Neural progenitor cell (in vitro differentiated cells): ENCODE results near the gene IL33. TPM values are rescaled to one million over a fixed set of nuclear protein-coding genes. Genes with fewer than 3 reads are reported as not detected.
A peak's percentile ranks its signal among the peaks of the same experiment; 100 is the strongest.
"Not testable (repeated sequence)": the region's sequence is repeated elsewhere in the genome, so short reads cannot be mapped to it uniquely, and the experiment has no call there.

Source experiments
- DNase-seq: peaks from one replicate; pipeline ENCODE4 v3.0.0-alpha.2; 2016; ENCODE audit warnings: low spot score
- H2AFZ ChIP-seq: fragments of 200-600 bp; sonication (generic); replicated peaks from 2 replicates; pipeline ENCODE4 v1.6.1; 2016; ENCODE audit warnings: antibody characterized with exemption
- H3F3A ChIP-seq: fragments of 200-600 bp; sonication (generic); 2 replicates; pipeline ENCODE4 v1.6.1; 2016; ENCODE audit warnings: antibody characterized with exemption, low read depth
- H3K27ac ChIP-seq: fragments of 200-600 bp; sonication (generic); 2 replicates; pipeline ENCODE4 v1.5.1; 2016; ENCODE audit warnings: mild to moderate bottlenecking
- H3K27me3 ChIP-seq: fragments of 200-600 bp; sonication (generic); 2 replicates; pipeline ENCODE4 v1.6.1; 2016; ENCODE audit warnings: mild to moderate bottlenecking, moderate library complexity
- H3K36me3 ChIP-seq: fragments of 200-600 bp; sonication (generic); 2 replicates; pipeline ENCODE4 v1.5.1; 2016
- H3K4me1 ChIP-seq: fragments of 200-600 bp; sonication (generic); 2 replicates; pipeline ENCODE4 v1.6.1; 2016; ENCODE audit warnings: mixed run types
- H3K4me2 ChIP-seq: fragments of 200-600 bp; sonication (generic); 2 replicates; pipeline ENCODE4 v1.6.1; 2016
- H3K4me3 ChIP-seq: fragments of 200-600 bp; sonication (generic); 2 replicates; pipeline ENCODE4 v1.5.1; 2016
- H3K79me2 ChIP-seq: fragments of 200-600 bp; sonication (generic); 2 replicates; pipeline ENCODE4 v1.6.1; 2016; ENCODE audit warnings: low read depth
- H3K9ac ChIP-seq: fragments of 200-600 bp; sonication (generic); 2 replicates; pipeline ENCODE4 v1.6.1; 2016
- H3K9me3 ChIP-seq: fragments of 200-600 bp; sonication (generic); 2 replicates; pipeline ENCODE4 v1.5.1; 2016; ENCODE audit warnings: low read depth
- H4K20me1 ChIP-seq: fragments of 200-600 bp; sonication (generic); 2 replicates; pipeline ENCODE4 v1.6.1; 2016; ENCODE audit warnings: low read depth
- H3K27ac Mint-ChIP-seq: 3 replicates; pipeline ENCODE4 v1.8.0; 2021; ENCODE audit warnings: mixed read lengths
- H3K27me3 Mint-ChIP-seq: 2 replicates; pipeline ENCODE4 v1.8.0; 2022; ENCODE audit warnings: low read depth, mild to moderate bottlenecking, inconsistent platforms, moderate library complexity, mixed read lengths; ENCODE audit not compliant: insufficient read depth
- H3K36me3 Mint-ChIP-seq: 3 replicates; pipeline ENCODE4 v1.8.0; 2021; ENCODE audit warnings: mixed read lengths
- H3K4me1 Mint-ChIP-seq: 3 replicates; pipeline ENCODE4 v1.8.0; 2021; ENCODE audit warnings: mixed read lengths
- H3K4me3 Mint-ChIP-seq: 3 replicates; pipeline ENCODE4 v1.8.0; 2021; ENCODE audit warnings: mild to moderate bottlenecking, moderate library complexity, mixed read lengths
- H3K9me3 Mint-ChIP-seq: 3 replicates; pipeline ENCODE4 v1.8.0; 2020; ENCODE audit warnings: mixed read lengths
- CTCF ChIP-seq: fragments of 200-600 bp; sonication (generic); IDR thresholded peaks from 2 replicates; pipeline ENCODE4 v1.5.1; 2017; ENCODE audit warnings: antibody characterized with exemption, mild to moderate bottlenecking
- EZH2 ChIP-seq: fragments of 200-600 bp; sonication (generic); IDR thresholded peaks from 2 replicates; pipeline ENCODE4 v1.6.1; 2017; ENCODE audit warnings: antibody characterized with exemption, mild to moderate bottlenecking, moderate library complexity
- EZH2phosphoT487 ChIP-seq: fragments of 200-600 bp; sonication (generic); IDR thresholded peaks from 2 replicates; pipeline ENCODE4 v1.6.1; 2017; ENCODE audit warnings: antibody characterized with exemption
- total RNA-seq: library from RNA; depleted of rRNA; stranded (reverse); fragments of >200 nt; gene quantifications from 2 replicates; pipeline ENCODE4 v1.2.3, GENCODE V29; 2015; ENCODE audit warnings: low replicate concordance

The IL33 gene
- total RNA-seq = not detected in 2 replicates

- H3K9ac ChIP-seq = no peak within 1 kb of the TSS
- no peak within 1 kb of the TSS for H3K27ac ChIP-seq
- peaks cover 3% of the 10 kb centered on the region for H3K9me3 Mint-ChIP-seq
- DNase-seq = no peak
- H4K20me1 ChIP-seq = no peaks in the 10 kb centered on the region
- H3F3A ChIP-seq = no peaks in the 10 kb centered on the region
- peaks cover 3% of the 10 kb centered on the region for H3K4me1 ChIP-seq
- H3K9me3 ChIP-seq = peaks cover 2% of the 10 kb centered on the region
- H3K4me3 ChIP-seq = no peak within 1 kb of the TSS
- no peak within 1 kb of the TSS for H2AFZ ChIP-seq
- TF ChIP-seq CTCF = no peak
- TF ChIP-seq EZH2 = no peak
- no peak for TF ChIP-seq EZH2phosphoT487
- no peak within 1 kb of the TSS for H3K27ac Mint-ChIP-seq
- no peaks in the 10 kb centered on the region for H3K36me3 ChIP-seq
- H3K79me2 ChIP-seq = no peaks in the 10 kb centered on the region
- no peak within 1 kb of the TSS for H3K4me2 ChIP-seq
- H3K36me3 Mint-ChIP-seq = no peaks in the 10 kb centered on the region
- H3K27me3 ChIP-seq = no peaks in the 10 kb centered on the region
- H3K4me1 Mint-ChIP-seq = peaks cover 3% of the 10 kb centered on the region
- H3K27me3 Mint-ChIP-seq = no peaks in the 10 kb centered on the region
- no peak within 1 kb of the TSS for H3K4me3 Mint-ChIP-seq
These were observed at the start of gene IL33 for GRCh38 chr9:6215562-6215961. Gene IL33, plus strand, starts transcription at chr9:6215807. Its CDS starts 25,888 bp downstream, at chr9:6241695.

GRCh38 chr9:6171667-6172066 is 43.9 kb upstream of the IL33 start:
- Histone ChIP-seq H3K9me3 (peaks cover 21% of the 10 kb centered on the region), H3K4me1 (no peaks in the 10 kb centered on the region), H3K9ac (no peak overlapping the region), H3F3A (no peaks in the 10 kb centered on the region), H3K27ac (no peak overlapping the region), H2AFZ (peak overlapping the region; percentile 51), H3K79me2 (no peaks in the 10 kb centered on the region), H3K36me3 (peaks cover 6% of the 10 kb centered on the region), H3K27me3 (no peaks in the 10 kb centered on the region), H4K20me1 (no peaks in the 10 kb centered on the region), H3K4me2 (no peak overlapping the region), H3K4me3 (no peak overlapping the region)
- no peak overlapping the region for H3K4me3 Mint-ChIP-seq
- H3K9me3 Mint-ChIP-seq = peaks cover 13% of the 10 kb centered on the region
- no peaks in the 10 kb centered on the region for H3K4me1 Mint-ChIP-seq
- H3K27ac Mint-ChIP-seq = no peak overlapping the region
- no peak for DNase-seq
- no peak for TF ChIP-seq EZH2phosphoT487
- TF ChIP-seq CTCF = no peak
- no peak for TF ChIP-seq EZH2
- no peaks in the 10 kb centered on the region for H3K36me3 Mint-ChIP-seq
- H3K27me3 Mint-ChIP-seq = peaks cover 4% of the 10 kb centered on the region

GRCh38 chr9:6173914-6174313 is 41.7 kb upstream of the IL33 start:
- Histone ChIP-seq H4K20me1 (no peaks in the 10 kb centered on the region), H3K4me2 (no peak overlapping the region), H3K4me1 (no peaks in the 10 kb centered on the region), H3F3A (no peaks in the 10 kb centered on the region), H2AFZ (no peak overlapping the region), H3K79me2 (no peaks in the 10 kb centered on the region), H3K36me3 (peaks cover 6% of the 10 kb centered on the region), H3K9ac (no peak overlapping the region), H3K9me3 (peaks cover 21% of the 10 kb centered on the region), H3K4me3 (no peak overlapping the region), H3K27me3 (no peaks in the 10 kb centered on the region), H3K27ac (no peak overlapping the region)
- DNase-seq = no peak
- Mint-ChIP-seq H3K27me3 (peaks cover 2% of the 10 kb centered on the region), H3K4me1 (no peaks in the 10 kb centered on the region), H3K36me3 (no peaks in the 10 kb centered on the region), H3K27ac (no peak overlapping the region), H3K9me3 (peaks cover 13% of the 10 kb centered on the region), H3K4me3 (no peak overlapping the region)
- no peak for TF ChIP-seq CTCF
- TF ChIP-seq EZH2 = no peak
- TF ChIP-seq EZH2phosphoT487 = no peak

GRCh38 chr9:6182549-6183226 is 32.9 kb upstream of the IL33 start:
- H3K9ac ChIP-seq, H3K27ac Mint-ChIP-seq, H3K9me3 Mint-ChIP-seq, H3K4me1 ChIP-seq, H3K36me3 ChIP-seq, H3K27ac ChIP-seq, H3K27me3 ChIP-seq, H3K27me3 Mint-ChIP-seq, H3K4me3 Mint-ChIP-seq, DNase-seq, H3K79me2 ChIP-seq, H4K20me1 ChIP-seq, H3K36me3 Mint-ChIP-seq, H3K4me3 ChIP-seq, H3K4me1 Mint-ChIP-seq, H3F3A ChIP-seq, H3K9me3 ChIP-seq: not testable (repeated sequence)
- Histone ChIP-seq H3K4me2 (peak overlapping the region; percentile 13), H2AFZ (peak overlapping the region; percentile 63)
